Effector memory CD8-positive, alpha-beta T cell (primary cell): ENCODE measurements around the gene MRPL38.
A peak's percentile ranks its signal among the peaks of the same experiment; 100 is the strongest.

ENCODE experiments used
- ATAC-seq: fragments of 150-1000 bp; cut with Tn5 transposase; replicated peaks from 2 replicates; pipeline ENCODE4 v1.10.0; 2021; ENCODE audit warnings: mild to moderate bottlenecking, moderate library complexity
- DNase-seq, 3 experiments: peaks; one replicate each; pipeline ENCODE4 v3.0.0; 2021
- H3K27ac Mint-ChIP-seq, 2 donors: one replicate each; pipeline ENCODE4 v1.8.0; 2022; ENCODE audit warnings: mild to moderate bottlenecking in 2 of 2, mixed read lengths in 2 of 2, moderate library complexity in 2 of 2
- H3K27me3 Mint-ChIP-seq, 2 donors: one replicate each; pipeline ENCODE4 v1.8.0; 2022; ENCODE audit warnings: mixed read lengths in 2 of 2
- H3K36me3 Mint-ChIP-seq: one replicate; pipeline ENCODE4 v1.8.0; 2022; ENCODE audit warnings: mild to moderate bottlenecking, moderate library complexity, mixed read lengths; ENCODE audit not compliant: insufficient read depth
- H3K4me1 Mint-ChIP-seq, 2 donors: one replicate each; pipeline ENCODE4 v1.8.0; 2022; ENCODE audit warnings: low read depth in 2 of 2, mixed read lengths in 2 of 2
- H3K4me3 Mint-ChIP-seq, 2 donors: one replicate each; pipeline ENCODE4 v1.8.0; 2022; ENCODE audit warnings: mild to moderate bottlenecking in 2 of 2, mixed read lengths in 2 of 2, moderate library complexity in 2 of 2
- H3K9me3 Mint-ChIP-seq, 2 donors: one replicate each; pipeline ENCODE4 v1.8.0; 2022; ENCODE audit warnings: mixed read lengths in 2 of 2

MRPL38 gene

DNA sequence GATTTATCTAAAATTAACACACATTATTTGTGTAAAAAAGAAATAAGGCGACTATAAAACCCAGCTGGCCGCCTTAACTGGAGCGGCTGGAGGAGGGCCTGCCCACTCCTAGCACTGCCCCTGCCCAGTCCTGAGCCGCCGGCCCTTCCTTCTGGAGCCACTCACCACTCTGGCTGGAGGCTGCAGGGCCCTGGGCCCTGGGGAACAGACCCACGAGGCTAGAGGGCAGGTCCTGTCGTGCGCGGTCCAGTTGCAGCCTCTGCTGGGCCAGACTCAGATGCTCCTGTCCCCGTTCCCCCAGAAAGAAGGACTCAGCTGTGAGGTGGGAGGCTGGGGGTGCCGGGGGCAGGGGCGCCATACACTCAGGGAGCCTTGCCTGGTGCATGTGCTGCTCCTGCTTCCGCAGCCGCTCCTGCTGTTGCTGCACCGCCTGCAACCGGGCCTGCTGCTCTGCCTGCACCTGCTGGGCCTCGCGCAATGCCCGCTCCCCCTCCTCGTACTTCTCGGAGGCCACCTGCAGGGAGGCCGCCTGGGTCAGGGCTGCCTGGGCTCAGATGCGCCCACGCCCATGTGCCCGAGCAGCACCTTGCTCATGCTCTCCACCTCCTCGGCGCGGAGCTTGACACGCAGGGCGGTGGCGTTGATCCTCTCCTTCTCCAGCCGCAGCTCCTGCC lies 9.0 kb upstream of the MRPL38 start:
- Mint-ChIP-seq H3K27ac (no peak overlapping the region), H3K9me3 (no peaks in the 10 kb centered on the region), H3K27me3 (no peaks in the 10 kb centered on the region), H3K4me1 (peaks cover 0 to 8% of the 10 kb centered on the region in 2 donors), H3K4me3 (no peak overlapping the region), H3K36me3 (no peaks in the 10 kb centered on the region)
- no peak for DNase-seq
- ATAC-seq: no peak

- Mint-ChIP-seq H3K27ac (no peak overlapping the region), H3K36me3 (peaks cover 7% of the 10 kb centered on the region), H3K27me3 (no peaks in the 10 kb centered on the region), H3K9me3 (no peaks in the 10 kb centered on the region), H3K4me3 (no peak overlapping the region), H3K4me1 (no peaks in the 10 kb centered on the region)
- ATAC-seq (no peak), DNase-seq (no peak)
These were observed 6.0 kb upstream of the MRPL38 start for GRCh38 chr17:75910699-75911098.

GRCh38 chr17:75909812-75910274 lies 5.2 kb upstream of the MRPL38 start:
- H3K36me3 Mint-ChIP-seq: peaks cover 11% of the 10 kb centered on the region
- ATAC-seq (no peak), DNase-seq (no peak)
- H3K27me3 Mint-ChIP-seq: no peaks in the 10 kb centered on the region
- peaks cover 4% of the 10 kb centered on the region in 2 donors for H3K4me1 Mint-ChIP-seq
- H3K4me3 Mint-ChIP-seq: no peak overlapping the region
- no peaks in the 10 kb centered on the region for H3K9me3 Mint-ChIP-seq
- H3K27ac Mint-ChIP-seq: no peak overlapping the region

GRCh38 chr17:75909051-75909811 lies 4.5 kb upstream of the MRPL38 start:
- Mint-ChIP-seq H3K4me3 (no peak overlapping the region), H3K27ac (no peak overlapping the region), H3K4me1 (peaks cover 5 to 10% of the 10 kb centered on the region in 2 donors), H3K9me3 (no peaks in the 10 kb centered on the region), H3K36me3 (peaks cover 17% of the 10 kb centered on the region), H3K27me3 (no peaks in the 10 kb centered on the region)
- DNase-seq (no peak), ATAC-seq (no peak)

DNA sequence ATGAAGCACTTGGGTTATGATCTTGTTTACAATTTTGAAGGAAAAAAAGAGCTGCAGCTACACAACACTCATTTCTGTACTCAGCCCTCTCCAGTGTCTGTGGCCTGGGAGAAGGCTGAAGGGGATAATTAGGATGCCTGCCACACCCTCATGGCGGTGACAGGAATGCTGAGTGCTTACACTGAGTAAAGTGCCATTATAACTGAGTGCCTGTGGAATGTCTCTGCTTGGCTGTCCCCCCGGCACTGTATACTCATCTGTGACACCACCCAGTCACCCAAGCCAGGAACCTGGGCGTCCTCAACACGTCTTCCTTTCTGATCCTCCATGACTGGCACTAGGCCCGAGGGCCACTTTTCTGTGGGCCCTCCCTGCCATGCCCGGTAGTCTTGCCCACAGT lies 3.5 kb upstream of the MRPL38 start:
- Mint-ChIP-seq H3K4me1 (peaks cover 8 to 14% of the 10 kb centered on the region in 2 donors), H3K27ac (no peak overlapping the region), H3K36me3 (peaks cover 17% of the 10 kb centered on the region), H3K9me3 (no peaks in the 10 kb centered on the region), H3K27me3 (no peaks in the 10 kb centered on the region), H3K4me3 (no peak overlapping the region)
- DNase-seq (no peak), ATAC-seq (no peak)

DNA sequence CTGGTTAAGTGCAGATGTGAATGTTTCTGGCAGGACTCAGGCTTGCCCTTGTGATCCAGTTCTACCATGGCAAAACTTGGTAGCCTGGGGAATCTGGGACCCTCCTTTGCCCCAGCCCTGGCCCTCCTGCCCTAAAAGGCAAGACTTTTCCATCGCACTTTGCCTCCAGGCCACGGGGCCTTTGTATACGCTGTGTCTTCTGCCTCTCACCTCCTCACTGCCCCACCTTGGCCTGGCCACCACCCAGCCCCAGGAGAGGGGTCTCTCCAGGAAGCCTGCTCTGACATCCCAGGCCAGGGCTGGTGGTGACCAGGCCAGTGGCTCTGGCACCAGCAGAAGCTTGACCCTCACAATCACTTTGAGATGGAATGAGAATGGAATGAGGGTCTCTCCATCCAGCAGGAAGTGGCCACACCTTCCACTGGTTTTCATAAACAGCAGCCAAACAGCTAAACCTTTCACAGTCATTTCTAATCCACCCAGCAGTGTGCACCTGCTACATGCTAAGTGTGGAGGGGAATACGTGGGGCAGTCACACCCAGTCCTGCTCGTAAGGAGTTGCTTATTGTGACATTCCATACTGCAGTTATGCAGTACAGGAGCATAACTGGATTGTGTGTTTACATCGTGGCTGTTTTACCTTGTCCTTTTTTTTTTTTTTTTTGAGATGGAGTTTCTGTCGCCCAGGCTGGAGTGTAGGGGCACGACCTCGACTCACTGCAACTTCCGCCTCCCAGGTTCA lies 1.6 kb upstream of the MRPL38 start:
- H3K4me1 Mint-ChIP-seq: peaks cover 8 to 14% of the 10 kb centered on the region in 2 donors
- no peak for DNase-seq
- peaks cover 20% of the 10 kb centered on the region for H3K36me3 Mint-ChIP-seq
- peak overlapping the region; percentile 22 to 68 for H3K27ac Mint-ChIP-seq
- no peaks in the 10 kb centered on the region for H3K9me3 Mint-ChIP-seq
- H3K27me3 Mint-ChIP-seq: no peaks in the 10 kb centered on the region
- H3K4me3 Mint-ChIP-seq: peak overlapping the region in 1 of 2 donors; percentile 59
- ATAC-seq: no peak

DNA sequence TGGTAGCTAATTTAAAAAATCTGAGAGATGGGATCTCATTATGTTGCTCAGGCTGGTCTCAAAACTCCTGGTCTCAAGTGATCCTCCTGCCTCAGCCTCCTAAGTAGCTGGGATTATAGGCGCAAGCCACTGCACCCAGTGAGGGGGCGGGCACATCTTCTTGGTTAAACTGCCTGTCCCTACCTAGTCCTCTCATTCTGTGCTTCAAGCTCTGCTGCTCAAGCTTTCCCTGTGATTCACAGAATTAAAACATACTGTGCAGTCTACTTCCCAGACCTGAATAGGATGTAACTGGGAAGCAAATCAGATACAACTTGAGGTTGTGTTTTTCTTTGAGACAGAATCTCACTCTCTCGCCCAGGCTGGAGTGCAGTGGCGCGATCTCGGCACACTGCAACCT lies 2.3 kb downstream of the MRPL38 start:
- H3K36me3 Mint-ChIP-seq: peaks cover 42% of the 10 kb centered on the region
- no peak overlapping the region for H3K27ac Mint-ChIP-seq
- no peaks in the 10 kb centered on the region for H3K9me3 Mint-ChIP-seq
- no peak overlapping the region for H3K4me3 Mint-ChIP-seq
- no peaks in the 10 kb centered on the region for H3K27me3 Mint-ChIP-seq
- peaks cover 12 to 14% of the 10 kb centered on the region in 2 donors for H3K4me1 Mint-ChIP-seq
- no peak for ATAC-seq
- no peak for DNase-seq

DNA sequence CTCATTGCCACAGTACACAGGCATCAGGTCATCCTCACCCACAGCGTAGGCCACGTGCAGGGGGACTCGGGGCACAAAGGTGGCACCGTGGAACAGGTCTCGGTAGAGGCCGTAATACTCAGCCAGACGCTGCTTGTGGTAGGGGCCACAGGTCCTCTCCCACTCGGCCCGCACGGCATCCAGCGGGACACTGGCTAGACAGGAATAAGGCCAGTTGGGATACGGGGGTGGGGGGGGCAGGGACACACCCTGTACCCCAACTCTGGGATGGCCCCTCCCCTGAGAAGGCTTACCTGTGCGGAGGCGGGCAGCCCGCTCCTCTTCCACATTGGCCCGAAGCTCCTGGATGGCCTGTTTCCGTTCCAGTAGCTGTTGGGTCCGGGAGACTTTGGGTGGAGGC lies 3.0 kb downstream of the MRPL38 start:
- Mint-ChIP-seq H3K27me3 (no peaks in the 10 kb centered on the region), H3K9me3 (no peaks in the 10 kb centered on the region), H3K27ac (no peak overlapping the region), H3K4me1 (peaks cover 14% of the 10 kb centered on the region in 2 donors), H3K4me3 (no peak overlapping the region), H3K36me3 (peaks cover 36% of the 10 kb centered on the region)
- ATAC-seq (no peak), DNase-seq (no peak)

DNA sequence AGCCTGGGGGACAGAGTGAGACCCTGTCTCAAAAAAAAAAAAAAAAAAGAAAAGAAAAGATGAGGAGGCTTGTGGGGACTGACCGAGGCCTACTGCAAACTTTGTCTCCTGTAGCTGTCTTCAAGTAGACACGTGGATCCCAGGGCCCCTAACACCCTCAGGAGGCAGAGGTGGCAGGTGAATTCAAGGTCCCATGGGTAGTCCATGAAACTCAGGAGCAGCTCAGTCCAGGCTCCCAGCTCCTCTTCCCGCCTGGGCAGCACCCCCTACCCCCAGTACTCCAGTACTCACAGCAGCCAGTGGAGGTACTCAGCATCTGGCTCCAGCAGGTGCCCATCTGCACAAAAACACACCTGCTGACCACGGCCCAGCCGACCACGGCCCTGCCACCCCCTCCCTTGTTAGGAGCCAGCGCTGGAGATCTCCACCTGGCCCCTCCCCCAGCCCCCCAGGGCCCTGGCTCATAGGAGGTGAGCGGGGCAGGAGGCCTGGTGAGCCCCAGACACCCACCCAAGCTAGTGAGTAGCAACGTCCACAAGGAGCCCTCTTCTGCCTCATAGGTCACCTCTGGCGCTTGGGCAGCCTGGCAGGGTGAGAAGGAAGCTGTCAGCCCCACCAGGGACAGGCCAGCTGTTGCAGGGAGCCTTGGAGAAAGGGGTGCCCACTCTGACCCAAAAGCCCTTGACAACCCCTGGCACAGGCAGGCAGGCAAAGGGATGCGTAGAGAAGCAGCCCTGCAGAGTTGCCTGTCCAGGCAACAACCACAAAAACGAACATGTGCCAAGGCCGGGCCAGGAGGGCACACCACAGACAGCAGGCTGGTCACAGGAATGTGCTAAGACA lies 3.8 kb downstream of the MRPL38 start:
- Mint-ChIP-seq H3K27ac (no peak overlapping the region), H3K9me3 (no peaks in the 10 kb centered on the region), H3K27me3 (no peaks in the 10 kb centered on the region), H3K4me3 (no peak overlapping the region), H3K36me3 (peaks cover 41% of the 10 kb centered on the region), H3K4me1 (peaks cover 15 to 17% of the 10 kb centered on the region in 2 donors)
- DNase-seq (no peak), ATAC-seq (no peak)

GRCh38 chr17:75899767-75900468 lies 4.8 kb downstream of the MRPL38 start:
- no peak for DNase-seq
- ATAC-seq: no peak
- Mint-ChIP-seq H3K9me3 (no peaks in the 10 kb centered on the region), H3K27me3 (no peaks in the 10 kb centered on the region), H3K36me3 (peaks cover 41% of the 10 kb centered on the region), H3K27ac (peak overlapping the region in 1 of 2 donors; percentile 60), H3K4me1 (peaks cover 22% of the 10 kb centered on the region in 2 donors), H3K4me3 (no peak overlapping the region)

DNA sequence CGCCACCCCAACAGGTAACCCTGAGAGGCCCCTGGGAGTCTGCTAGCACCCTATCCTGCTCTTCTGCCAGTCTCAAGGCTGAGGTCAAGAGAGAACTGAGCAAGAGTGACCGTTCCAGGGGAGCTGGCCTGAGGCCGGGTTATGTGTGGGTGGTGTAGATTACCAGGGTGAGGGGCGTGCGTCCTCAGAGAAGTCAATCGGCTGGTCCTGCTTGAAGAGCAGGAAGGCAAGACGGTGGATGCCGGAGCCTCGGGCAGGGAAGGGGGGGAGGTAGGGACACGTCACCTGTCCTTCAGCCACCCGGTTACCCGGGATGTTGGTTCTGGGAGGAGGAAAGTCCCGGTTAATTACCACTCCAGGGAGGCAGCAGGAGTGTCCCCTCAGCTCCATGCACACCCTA lies 5.3 kb downstream of the MRPL38 start:
- Mint-ChIP-seq H3K27me3 (no peaks in the 10 kb centered on the region), H3K4me1 (peaks cover 17 to 23% of the 10 kb centered on the region in 2 donors), H3K9me3 (no peaks in the 10 kb centered on the region), H3K36me3 (peaks cover 36% of the 10 kb centered on the region), H3K4me3 (no peak overlapping the region), H3K27ac (peak overlapping the region in 1 of 2 donors; percentile 60)
- ATAC-seq (no peak), DNase-seq (no peak)

GRCh38 chr17:75898791-75899190 lies 5.9 kb downstream of the MRPL38 start:
- Mint-ChIP-seq H3K4me3 (peak overlapping the region in 1 of 2 donors; percentile 71), H3K27ac (no peak overlapping the region), H3K4me1 (peaks cover 18 to 25% of the 10 kb centered on the region in 2 donors), H3K36me3 (peaks cover 35% of the 10 kb centered on the region), H3K27me3 (no peaks in the 10 kb centered on the region), H3K9me3 (no peaks in the 10 kb centered on the region)
- ATAC-seq (no peak), DNase-seq (no peak)
